Measurements from ENCODE around the gene LSAMP.

DNA sequence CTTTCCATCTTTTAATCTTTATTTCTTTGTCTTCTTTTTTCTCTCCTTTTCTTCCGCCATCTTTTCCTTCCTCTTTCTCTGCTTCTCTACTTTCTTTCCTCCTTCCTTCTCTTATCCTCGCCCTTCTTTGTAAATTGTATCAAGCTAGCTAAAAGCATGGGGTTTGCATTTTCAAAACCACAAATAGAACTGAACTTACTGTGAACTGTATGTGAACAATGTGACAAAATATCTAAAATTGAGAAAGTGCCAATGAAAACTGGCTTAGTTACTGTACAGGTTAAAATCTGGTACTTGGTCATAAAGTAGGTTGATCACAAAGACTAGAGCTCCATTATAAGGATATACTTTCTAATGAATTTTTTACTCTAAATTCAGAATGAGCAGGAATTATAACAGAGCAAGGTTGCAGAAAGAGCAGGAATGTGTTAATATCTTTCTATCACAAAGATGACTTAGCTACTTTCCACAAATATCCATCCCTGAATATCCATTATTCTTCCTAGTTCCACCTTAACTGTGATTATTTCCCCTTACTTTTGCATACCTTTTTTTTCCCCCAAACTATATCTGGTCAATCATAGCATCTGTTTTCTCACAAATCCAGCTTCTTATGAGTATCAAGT, 122.4 kb downstream of the LSAMP start:
- TF ChIP-seq SREBF2 (IDR thresholded peaks at IDR 0.05) (no peak), POLR2A (IDR thresholded peaks at IDR 0.05; ENCODE audit: low read length) (no peak), CTCF (IDR thresholded peaks at IDR 0.05) (no peak), GATA3 (IDR thresholded peaks at IDR 0.05; ENCODE audit: borderline replicate concordance) (no peak), RNF2 (IDR thresholded peaks at IDR 0.05; ENCODE audit: borderline replicate concordance, low read depth) (no peak), EP300 (IDR thresholded peaks at IDR 0.05) (no peak), MYC (IDR thresholded peaks at IDR 0.05; ENCODE audit: borderline replicate concordance, low read length) (no peak), JUN (IDR thresholded peaks at IDR 0.05) (no peak)
